ENCODE data around the gene STAM. TPM values are rescaled to one million over a fixed set of nuclear protein-coding genes. Genes with fewer than 3 reads are reported as not detected.

Gene STAM
- total and polyA plus RNA-seq, 10 of the 15 experiments (the other 5 are each of a cell fraction or from before 2014, with no cell fraction given), result 8.8 to 15.9 (median 14.4) TPM

DNA sequence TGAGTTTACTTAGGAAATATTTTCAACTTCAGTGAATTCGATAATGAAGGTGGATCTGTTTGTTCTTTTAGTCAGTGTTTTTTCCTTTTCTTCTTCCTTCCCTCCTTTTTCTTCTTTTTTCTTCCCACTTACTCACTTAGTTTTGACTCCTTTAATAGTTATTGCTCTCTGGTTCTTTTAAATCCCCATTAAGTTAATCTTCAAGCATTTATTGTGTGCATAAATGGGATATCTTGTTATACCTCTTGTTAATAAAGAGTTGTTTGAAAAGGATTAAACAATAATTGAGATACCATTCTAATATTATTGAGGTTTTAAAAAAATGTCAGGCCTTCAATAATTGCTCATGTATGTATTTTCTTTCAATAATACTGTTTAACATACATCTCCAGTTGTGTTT, 19.5 kb downstream of the STAM start:
- POLR2A ChIA-PET, result interaction anchor here (1.6 kb wide), 1 partner anchor 18 kb away, joined by 9 read pairs; no protein-coding TSS in a partner anchor
- in situ Hi-C loops (cut with MboI), result no loop called here
- SMC1A ChIA-PET (ENCODE audit: uncharacterized antibody, unreplicated experiment), result interaction anchor here (1.5 to 2.2 kb wide), 4 partner anchors 10 to 25 kb away, joined by 5 to 16 read pairs (median 11); partner anchors contain the start of gene STAM
- WGBS (ENCODE audit: insufficient coverage, insufficient replicate concordance, low lambda C conversion rate, missing lambda C conversion rate), result 59% methylated on average over 1 of the region's 1 CpG
- FAIRE-seq, result no peak
- H3K4me2 ChIP-seq (ENCODE audit: control insufficient read depth, insufficient read depth), result no peak overlapping the region
- no peak overlapping the region for H3K9ac ChIP-seq (ENCODE audit: control insufficient read depth, insufficient read depth, low read length)
- H4K20me1 ChIP-seq (ENCODE audit: control insufficient read depth, insufficient read depth), result no peaks in the 10 kb centered on the region
- H3K36me3 ChIP-seq (ENCODE audit: control insufficient read depth in 2 of 2, insufficient read depth in 2 of 2, low read length in 1 of 2), result peaks cover 2 to 5% of the 10 kb centered on the region in 2 experiments; a peak in 1 of 4 replicates
- RAD21 ChIA-PET (ENCODE audit: unreplicated experiment), result no interaction called here
- no peak overlapping the region for H2AFZ ChIP-seq (ENCODE audit: control insufficient read depth, low read depth, low read length)
- no peak for DNase-seq (ENCODE audit: low read depth, low spot score)
- no peak for TF ChIP-seq IRF3 (IDR thresholded peaks at IDR 0.05)
- TF ChIP-seq, protein P1, sequence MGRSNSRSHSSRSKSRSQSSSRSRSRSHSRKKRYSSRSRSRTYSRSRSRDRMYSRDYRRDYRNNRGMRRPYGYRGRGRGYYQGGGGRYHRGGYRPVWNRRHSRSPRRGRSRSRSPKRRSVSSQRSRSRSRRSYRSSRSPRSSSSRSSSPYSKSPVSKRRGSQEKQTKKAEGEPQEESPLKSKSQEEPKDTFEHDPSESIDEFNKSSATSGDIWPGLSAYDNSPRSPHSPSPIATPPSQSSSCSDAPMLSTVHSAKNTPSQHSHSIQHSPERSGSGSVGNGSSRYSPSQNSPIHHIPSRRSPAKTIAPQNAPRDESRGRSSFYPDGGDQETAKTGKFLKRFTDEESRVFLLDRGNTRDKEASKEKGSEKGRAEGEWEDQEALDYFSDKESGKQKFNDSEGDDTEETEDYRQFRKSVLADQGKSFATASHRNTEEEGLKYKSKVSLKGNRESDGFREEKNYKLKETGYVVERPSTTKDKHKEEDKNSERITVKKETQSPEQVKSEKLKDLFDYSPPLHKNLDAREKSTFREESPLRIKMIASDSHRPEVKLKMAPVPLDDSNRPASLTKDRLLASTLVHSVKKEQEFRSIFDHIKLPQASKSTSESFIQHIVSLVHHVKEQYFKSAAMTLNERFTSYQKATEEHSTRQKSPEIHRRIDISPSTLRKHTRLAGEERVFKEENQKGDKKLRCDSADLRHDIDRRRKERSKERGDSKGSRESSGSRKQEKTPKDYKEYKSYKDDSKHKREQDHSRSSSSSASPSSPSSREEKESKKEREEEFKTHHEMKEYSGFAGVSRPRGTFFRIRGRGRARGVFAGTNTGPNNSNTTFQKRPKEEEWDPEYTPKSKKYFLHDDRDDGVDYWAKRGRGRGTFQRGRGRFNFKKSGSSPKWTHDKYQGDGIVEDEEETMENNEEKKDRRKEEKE (IDR thresholded peaks at IDR 0.05), result no peak
- TF ChIP-seq MTA2 (IDR thresholded peaks at IDR 0.05; ENCODE audit: low read depth), result no peak
- TF ChIP-seq SIX5 (IDR thresholded peaks at IDR 0.05; ENCODE audit: low read depth, low read length, severe bottlenecking), result no peak
- no peak for TF ChIP-seq ZNF217 (IDR thresholded peaks at IDR 0.05)
- TF ChIP-seq NFIC (IDR thresholded peaks at IDR 0.05; ENCODE audit: low read depth, low read length), result no peak
- no peak for TF ChIP-seq YY1 (IDR thresholded peaks at IDR 0.05; ENCODE audit: low read depth, low read length)
- TF ChIP-seq NFXL1 (IDR thresholded peaks at IDR 0.05; ENCODE audit: borderline replicate concordance), result no peak
- no peak for TF ChIP-seq NR2C2 (IDR thresholded peaks at IDR 0.05; ENCODE audit: borderline replicate concordance, control insufficient read depth, insufficient read length, low read depth)
- TF ChIP-seq, protein P2, sequence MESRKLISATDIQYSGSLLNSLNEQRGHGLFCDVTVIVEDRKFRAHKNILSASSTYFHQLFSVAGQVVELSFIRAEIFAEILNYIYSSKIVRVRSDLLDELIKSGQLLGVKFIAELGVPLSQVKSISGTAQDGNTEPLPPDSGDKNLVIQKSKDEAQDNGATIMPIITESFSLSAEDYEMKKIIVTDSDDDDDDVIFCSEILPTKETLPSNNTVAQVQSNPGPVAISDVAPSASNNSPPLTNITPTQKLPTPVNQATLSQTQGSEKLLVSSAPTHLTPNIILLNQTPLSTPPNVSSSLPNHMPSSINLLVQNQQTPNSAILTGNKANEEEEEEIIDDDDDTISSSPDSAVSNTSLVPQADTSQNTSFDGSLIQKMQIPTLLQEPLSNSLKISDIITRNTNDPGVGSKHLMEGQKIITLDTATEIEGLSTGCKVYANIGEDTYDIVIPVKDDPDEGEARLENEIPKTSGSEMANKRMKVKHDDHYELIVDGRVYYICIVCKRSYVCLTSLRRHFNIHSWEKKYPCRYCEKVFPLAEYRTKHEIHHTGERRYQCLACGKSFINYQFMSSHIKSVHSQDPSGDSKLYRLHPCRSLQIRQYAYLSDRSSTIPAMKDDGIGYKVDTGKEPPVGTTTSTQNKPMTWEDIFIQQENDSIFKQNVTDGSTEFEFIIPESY (IDR thresholded peaks at IDR 0.05), result no peak
- TF ChIP-seq, protein P3, sequence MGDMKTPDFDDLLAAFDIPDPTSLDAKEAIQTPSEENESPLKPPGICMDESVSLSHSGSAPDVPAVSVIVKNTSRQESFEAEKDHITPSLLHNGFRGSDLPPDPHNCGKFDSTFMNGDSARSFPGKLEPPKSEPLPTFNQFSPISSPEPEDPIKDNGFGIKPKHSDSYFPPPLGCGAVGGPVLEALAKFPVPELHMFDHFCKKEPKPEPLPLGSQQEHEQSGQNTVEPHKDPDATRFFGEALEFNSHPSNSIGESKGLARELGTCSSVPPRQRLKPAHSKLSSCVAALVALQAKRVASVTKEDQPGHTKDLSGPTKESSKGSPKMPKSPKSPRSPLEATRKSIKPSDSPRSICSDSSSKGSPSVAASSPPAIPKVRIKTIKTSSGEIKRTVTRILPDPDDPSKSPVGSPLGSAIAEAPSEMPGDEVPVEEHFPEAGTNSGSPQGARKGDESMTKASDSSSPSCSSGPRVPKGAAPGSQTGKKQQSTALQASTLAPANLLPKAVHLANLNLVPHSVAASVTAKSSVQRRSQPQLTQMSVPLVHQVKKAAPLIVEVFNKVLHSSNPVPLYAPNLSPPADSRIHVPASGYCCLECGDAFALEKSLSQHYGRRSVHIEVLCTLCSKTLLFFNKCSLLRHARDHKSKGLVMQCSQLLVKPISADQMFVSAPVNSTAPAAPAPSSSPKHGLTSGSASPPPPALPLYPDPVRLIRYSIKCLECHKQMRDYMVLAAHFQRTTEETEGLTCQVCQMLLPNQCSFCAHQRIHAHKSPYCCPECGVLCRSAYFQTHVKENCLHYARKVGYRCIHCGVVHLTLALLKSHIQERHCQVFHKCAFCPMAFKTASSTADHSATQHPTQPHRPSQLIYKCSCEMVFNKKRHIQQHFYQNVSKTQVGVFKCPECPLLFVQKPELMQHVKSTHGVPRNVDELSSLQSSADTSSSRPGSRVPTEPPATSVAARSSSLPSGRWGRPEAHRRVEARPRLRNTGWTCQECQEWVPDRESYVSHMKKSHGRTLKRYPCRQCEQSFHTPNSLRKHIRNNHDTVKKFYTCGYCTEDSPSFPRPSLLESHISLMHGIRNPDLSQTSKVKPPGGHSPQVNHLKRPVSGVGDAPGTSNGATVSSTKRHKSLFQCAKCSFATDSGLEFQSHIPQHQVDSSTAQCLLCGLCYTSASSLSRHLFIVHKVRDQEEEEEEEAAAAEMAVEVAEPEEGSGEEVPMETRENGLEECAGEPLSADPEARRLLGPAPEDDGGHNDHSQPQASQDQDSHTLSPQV (IDR thresholded peaks at IDR 0.05), result no peak
- H3K27me3 ChIP-seq (replicated peaks in 1 of 2; ENCODE audit: control insufficient read depth in 2 of 2, insufficient read depth in 2 of 2, low read length in 1 of 2), result no peaks in the 10 kb centered on the region
- H3K9me3 ChIP-seq (replicated peaks; ENCODE audit: control insufficient read depth, insufficient read depth, low read length), result no peaks in the 10 kb centered on the region
- no peak overlapping the region for H3K27ac ChIP-seq (ENCODE audit: control insufficient read depth, insufficient read depth)
- ATAC-seq, result no peak
- peaks cover 21% of the 10 kb centered on the region for H3K79me2 ChIP-seq (ENCODE audit: control insufficient read depth, insufficient read depth, low read length)
- H3K4me1 ChIP-seq (ENCODE audit: control insufficient read depth, insufficient read depth, low read length), result peaks cover 3% of the 10 kb centered on the region
- no peak overlapping the region for H3K4me3 ChIP-seq
- no TSS peak for BruUV-seq (replicated peaks)
- CTCF ChIA-PET, result interaction anchor here (0.9 kb wide), 1 partner anchor 12 kb away, joined by 3 read pairs; no protein-coding TSS in a partner anchor
- intact Hi-C loops (cut with micrococcal nuclease; ENCODE audit: unreplicated experiment), result no loop called here
